ENCODE results near the gene TGM2.

Gene TGM2

DNA sequence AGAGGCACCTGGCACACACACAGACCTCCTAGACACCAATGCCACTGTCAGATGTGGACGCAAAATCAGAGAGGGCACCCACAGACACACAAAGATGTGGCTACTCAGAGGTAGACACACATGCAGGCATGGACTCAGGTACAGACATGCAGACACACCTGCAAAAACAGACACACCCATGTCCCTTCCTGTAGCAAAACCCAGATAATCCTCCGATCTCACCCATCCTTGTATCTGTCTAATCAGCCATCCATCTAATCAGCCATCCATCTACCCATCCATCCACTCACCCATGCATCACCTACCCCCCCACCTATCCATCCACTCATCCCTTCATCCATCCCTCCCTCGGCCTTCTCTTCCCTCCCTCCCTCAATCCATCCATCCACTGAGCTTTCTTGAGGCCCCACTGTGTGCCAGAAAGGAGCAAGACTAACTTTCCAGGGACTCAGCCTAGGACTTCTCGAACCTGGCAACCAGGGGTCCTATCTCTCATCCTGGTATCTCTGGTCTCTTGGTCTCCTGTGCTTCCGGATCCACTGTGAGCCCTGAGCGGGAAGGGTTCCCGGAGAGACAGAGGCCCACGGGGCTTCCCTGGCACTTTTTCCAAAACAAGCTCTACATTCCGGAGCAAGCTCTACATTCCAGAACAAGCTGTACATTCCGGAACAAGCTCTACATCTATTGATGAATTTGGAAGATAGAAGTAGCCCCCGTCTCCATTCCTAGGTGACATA lies 1.1 kb upstream of the TGM2 start:
- Histone ChIP-seq H3K36me3 (replicated peaks; ENCODE audit: low read depth, low read length) (peaks cover under 1% of the 10 kb centered on the region), H3K4me1 (ENCODE audit: low read length) (peaks cover 45% of the 10 kb centered on the region), H4K20me1 (ENCODE audit: insufficient read depth, low read length) (no peaks in the 10 kb centered on the region), H3K27me3 (ENCODE audit: low read depth, low read length) (no peaks in the 10 kb centered on the region), H3K4me3 (ENCODE audit: low read length) (peak overlapping the region; percentile 79), H3K27ac (ENCODE audit: low read length) (no peak overlapping the region), H2AFZ (ENCODE audit: low read depth, low read length) (peak overlapping the region; percentile 35; the same call in 1 of the 2 replicates), H3K4me2 (ENCODE audit: low read length) (peak overlapping the region; percentile 83), H3K9me3 (ENCODE audit: insufficient read depth, low read length) (no peaks in the 10 kb centered on the region), H3K79me2 (ENCODE audit: low read length) (peaks cover 15% of the 10 kb centered on the region; the same call in 1 of the 2 replicates), H3K9ac (ENCODE audit: low read length) (peak overlapping the region; percentile 71; the same call in 1 of the 2 replicates)
- no peak for TF ChIP-seq EZH2phosphoT487 (IDR thresholded peaks at IDR 0.05; ENCODE audit: low read depth)
- no peak for TF ChIP-seq CTCF (IDR thresholded peaks at IDR 0.05; ENCODE audit: low read depth, low read length)

GRCh38 chr20:38164624-38165088 lies 414 bp downstream of the TGM2 start:
- peak overlapping the region; percentile 79 for H3K4me3 ChIP-seq (ENCODE audit: low read length)
- H2AFZ ChIP-seq (ENCODE audit: low read depth, low read length) = peak overlapping the region; percentile 10; the same call in 1 of the 2 replicates

GRCh38 chr20:38164069-38164468 lies 1.0 kb downstream of the TGM2 start:
- Histone ChIP-seq H3K9me3 (ENCODE audit: insufficient read depth, low read length) (no peaks in the 10 kb centered on the region), H3K79me2 (ENCODE audit: low read length) (peaks cover 15% of the 10 kb centered on the region; the same call in 1 of the 2 replicates)

More at GRCh38 chr20:38164624-38165088, 414 bp downstream of the TGM2 start:
- peaks cover 35% of the 10 kb centered on the region for H3K4me1 ChIP-seq (ENCODE audit: low read length)
- peaks cover 15% of the 10 kb centered on the region; the same call in 1 of the 2 replicates for H3K79me2 ChIP-seq (ENCODE audit: low read length)
- H3K36me3 ChIP-seq (replicated peaks; ENCODE audit: low read depth, low read length) = peaks cover 14% of the 10 kb centered on the region
- H3K27ac ChIP-seq (ENCODE audit: low read length) = no peak overlapping the region
- no peaks in the 10 kb centered on the region for H4K20me1 ChIP-seq (ENCODE audit: insufficient read depth, low read length)
- H3K4me2 ChIP-seq (ENCODE audit: low read length) = peak overlapping the region; percentile 83
- no peaks in the 10 kb centered on the region for H3K9me3 ChIP-seq (ENCODE audit: insufficient read depth, low read length)
- H3K9ac ChIP-seq (ENCODE audit: low read length) = peak overlapping the region; percentile 71
- no peaks in the 10 kb centered on the region for H3K27me3 ChIP-seq (ENCODE audit: low read depth, low read length)
- TF ChIP-seq CTCF (IDR thresholded peaks at IDR 0.05; ENCODE audit: low read depth, low read length) (no peak), EZH2phosphoT487 (IDR thresholded peaks at IDR 0.05; ENCODE audit: low read depth) (no peak)

DNA sequence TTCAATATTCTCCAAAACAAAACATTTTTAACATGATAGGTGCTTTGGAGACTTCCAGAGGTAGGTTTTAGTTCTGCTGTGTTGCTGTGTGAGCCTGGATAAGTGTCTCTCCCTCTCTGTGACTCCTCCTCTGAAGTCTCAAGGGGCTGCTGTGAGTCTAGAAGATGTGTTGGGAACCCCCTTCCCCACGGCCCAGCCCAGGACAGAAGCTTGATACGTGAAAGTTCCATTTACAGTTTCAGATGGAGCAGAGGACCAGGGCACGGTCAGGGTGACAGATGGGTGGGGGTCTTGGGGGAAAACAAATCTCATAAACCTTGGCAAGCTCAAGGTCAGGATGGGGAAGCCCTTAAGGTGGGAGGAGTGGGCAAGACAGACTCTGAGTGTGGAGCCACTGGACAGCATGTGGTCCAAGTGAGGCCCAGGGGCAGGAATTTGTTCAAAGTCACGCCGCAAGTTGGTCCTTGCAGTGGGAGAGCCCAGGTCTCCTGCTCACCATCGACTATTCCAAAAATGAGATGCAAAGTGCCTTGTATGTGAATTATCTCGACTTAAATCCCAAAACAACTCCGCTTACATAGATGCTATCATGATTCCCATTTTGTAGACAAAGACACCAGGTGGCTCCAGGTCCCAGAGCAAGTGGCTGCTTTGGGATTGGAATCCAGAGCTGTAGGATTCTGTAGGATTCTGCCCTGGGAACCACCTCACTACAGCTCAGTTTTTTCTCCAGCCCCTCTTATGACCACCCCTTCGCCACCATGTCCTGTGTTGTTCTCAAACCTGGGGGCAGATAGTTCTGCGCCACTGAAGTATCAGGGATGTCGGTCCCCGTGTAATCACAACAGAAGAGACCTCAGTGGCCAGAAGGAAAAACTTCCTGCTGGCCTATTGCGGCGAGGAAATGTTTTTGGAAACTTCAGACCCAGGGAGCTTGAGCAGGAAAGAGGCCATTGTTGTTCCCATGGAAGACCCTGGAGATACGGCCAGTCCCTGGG lies 1.9 kb downstream of the TGM2 start:
- Histone ChIP-seq H3K79me2 (ENCODE audit: low read length) (peaks cover 15% of the 10 kb centered on the region; the same call in 1 of the 2 replicates), H3K27me3 (ENCODE audit: low read depth, low read length) (no peaks in the 10 kb centered on the region), H3K27ac (ENCODE audit: low read length) (no peak overlapping the region), H4K20me1 (ENCODE audit: insufficient read depth, low read length) (no peaks in the 10 kb centered on the region), H3K4me2 (ENCODE audit: low read length) (peak overlapping the region; percentile 83; the same call in 1 of the 2 replicates), H3K36me3 (replicated peaks; ENCODE audit: low read depth, low read length) (peaks cover 24% of the 10 kb centered on the region), H3K4me1 (ENCODE audit: low read length) (peaks cover 20% of the 10 kb centered on the region), H3K9ac (ENCODE audit: low read length) (no peak overlapping the region), H3K4me3 (ENCODE audit: low read length) (no peak overlapping the region), H2AFZ (ENCODE audit: low read depth, low read length) (no peak overlapping the region), H3K9me3 (ENCODE audit: insufficient read depth, low read length) (no peaks in the 10 kb centered on the region)
- TF ChIP-seq CTCF (IDR thresholded peaks at IDR 0.05; ENCODE audit: low read depth, low read length) (no peak), EZH2phosphoT487 (IDR thresholded peaks at IDR 0.05; ENCODE audit: low read depth) (no peak)

More at GRCh38 chr20:38164069-38164468, 1.0 kb downstream of the TGM2 start:
- no peaks in the 10 kb centered on the region for H4K20me1 ChIP-seq (ENCODE audit: insufficient read depth, low read length)
- no peaks in the 10 kb centered on the region for H3K27me3 ChIP-seq (ENCODE audit: low read depth, low read length)
- peak overlapping the region; percentile 83 for H3K4me2 ChIP-seq (ENCODE audit: low read length)
- H3K9ac ChIP-seq (ENCODE audit: low read length) = peak overlapping the region; percentile 71
- peaks cover 16% of the 10 kb centered on the region for H3K36me3 ChIP-seq (replicated peaks; ENCODE audit: low read depth, low read length)
- H3K27ac ChIP-seq (ENCODE audit: low read length) = no peak overlapping the region
- peak overlapping the region; percentile 79 for H3K4me3 ChIP-seq (ENCODE audit: low read length)
- H2AFZ ChIP-seq (ENCODE audit: low read depth, low read length) = no peak overlapping the region
- H3K4me1 ChIP-seq (ENCODE audit: low read length) = peaks cover 29% of the 10 kb centered on the region
- TF ChIP-seq EZH2phosphoT487 (IDR thresholded peaks at IDR 0.05; ENCODE audit: low read depth) = no peak
